HG02759 (cell line): ENCODE results near the gene NAV2.

Experiments
- ATAC-seq: cut with Tn5 transposase; IDR thresholded peaks from one replicate; pipeline ENCODE4 v1.9.1; 2021; ENCODE audit warnings: mild to moderate bottlenecking, moderate library complexity; ENCODE audit not compliant: unreplicated experiment

Gene NAV2

DNA sequence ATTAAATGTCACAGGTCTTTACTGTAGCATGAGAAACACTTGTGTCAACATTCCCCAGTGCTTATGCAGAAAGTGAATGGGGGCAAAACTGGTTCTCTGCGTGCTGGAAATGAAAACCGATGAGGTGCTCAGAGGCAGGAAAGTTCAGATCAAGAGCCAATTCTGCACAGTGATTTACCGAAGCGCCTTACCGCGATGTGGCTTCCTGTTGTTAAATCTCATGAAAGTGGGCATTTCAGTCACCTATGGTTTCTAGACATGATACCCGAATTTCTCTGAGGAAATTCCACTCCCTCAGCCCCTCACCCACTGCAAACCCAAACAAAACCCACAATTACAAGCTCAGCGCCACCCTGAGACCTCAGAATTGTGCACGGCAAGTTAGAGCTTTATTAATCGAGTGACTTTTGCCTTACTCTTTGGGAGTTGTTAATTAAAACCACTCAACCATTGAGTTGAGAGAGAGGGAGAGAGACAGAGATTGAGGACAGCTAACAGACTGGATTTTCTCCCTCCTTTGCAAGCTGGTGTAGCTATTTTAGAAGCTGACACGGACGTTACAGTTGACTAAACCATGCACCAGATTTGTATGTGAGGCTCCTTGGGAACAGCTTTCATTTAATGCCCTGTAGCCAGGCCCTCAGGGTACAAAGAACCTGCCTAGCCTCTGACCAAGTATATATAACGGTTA is 251.2 kb downstream of the NAV2 start:
- ATAC-seq = no peak

DNA sequence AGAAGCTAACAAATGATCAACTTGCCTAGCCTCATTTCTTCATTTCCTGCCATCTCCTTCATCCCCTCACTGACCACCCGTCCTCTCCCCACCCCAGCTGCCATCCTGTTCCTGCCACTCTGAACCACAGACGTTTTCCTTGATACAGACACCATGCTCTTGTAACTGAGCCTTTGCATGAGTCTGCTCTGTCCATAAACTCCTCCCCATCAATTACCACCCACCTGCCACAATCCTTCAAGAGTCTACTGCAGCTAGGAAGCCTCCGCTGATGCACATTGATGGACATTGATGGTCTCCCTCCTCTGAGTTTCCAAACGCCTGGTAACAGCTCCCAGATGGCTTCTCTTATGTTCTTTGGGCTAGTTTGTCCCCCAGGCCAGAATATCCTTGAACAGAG is 253.8 kb downstream of the NAV2 start:
- no peak for ATAC-seq

DNA sequence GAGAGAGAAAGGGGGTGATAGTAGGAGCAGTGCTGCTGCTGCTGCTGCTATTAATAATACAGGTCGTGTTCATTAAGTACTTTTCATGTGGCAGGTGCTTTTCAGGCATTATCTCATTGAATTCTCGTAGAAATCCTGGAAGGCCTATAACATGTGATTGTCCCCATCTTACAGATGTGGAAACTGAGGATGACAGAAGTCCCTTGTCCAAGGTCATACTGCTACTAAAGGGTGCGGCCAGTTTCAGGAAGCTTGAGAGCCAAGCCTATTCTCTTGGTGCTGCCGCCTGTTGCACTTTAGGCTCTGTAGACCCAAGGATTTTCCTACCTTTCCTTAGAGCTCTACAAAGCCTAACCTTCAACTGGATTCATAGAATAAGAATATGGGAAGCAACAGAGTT is 254.3 kb downstream of the NAV2 start:
- ATAC-seq = no peak

GRCh38 chr11:19967787-19968186 is 255.2 kb downstream of the NAV2 start:
- no peak for ATAC-seq

DNA sequence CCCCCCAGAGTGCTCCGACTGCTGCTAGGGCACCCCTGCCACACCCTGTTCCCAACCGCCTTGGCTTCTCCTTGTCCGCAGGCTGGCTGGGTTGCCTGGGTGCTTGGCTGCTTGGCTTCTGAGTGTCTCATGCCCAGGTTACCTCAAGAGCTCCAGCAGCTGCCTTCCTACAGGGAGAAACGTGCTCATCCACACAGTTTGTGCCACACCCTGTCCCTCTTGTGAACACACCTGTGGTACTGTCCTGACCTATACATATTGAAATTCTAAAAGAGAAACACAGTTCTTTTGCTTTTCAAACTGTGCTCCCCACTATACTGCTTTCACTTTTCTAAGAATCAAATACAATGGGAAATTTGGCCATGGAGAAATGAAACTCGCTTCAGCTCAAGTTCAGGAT is 256.2 kb downstream of the NAV2 start:
- no peak for ATAC-seq

GRCh38 chr11:19970944-19971343 is 258.3 kb downstream of the NAV2 start:
- no peak for ATAC-seq

DNA sequence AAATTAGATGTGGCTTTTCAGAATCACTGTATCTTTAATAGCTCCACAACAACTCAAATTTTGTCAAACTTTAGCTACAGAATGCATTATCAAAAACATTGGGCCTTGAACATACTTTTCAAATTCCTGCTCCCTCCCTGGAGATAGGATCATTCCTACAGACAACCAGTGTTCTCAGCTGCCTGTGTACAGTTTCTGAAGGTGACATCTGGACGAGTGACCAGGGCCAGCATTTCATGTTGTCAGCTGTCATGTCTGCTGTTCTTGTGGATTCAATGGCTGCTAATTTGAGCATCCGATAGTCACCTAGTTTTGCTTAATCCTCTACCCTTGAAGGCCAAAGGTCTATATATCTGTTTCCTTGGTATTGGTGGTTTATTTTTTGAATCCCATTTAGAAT is 259.5 kb downstream of the NAV2 start:
- no peak for ATAC-seq

DNA sequence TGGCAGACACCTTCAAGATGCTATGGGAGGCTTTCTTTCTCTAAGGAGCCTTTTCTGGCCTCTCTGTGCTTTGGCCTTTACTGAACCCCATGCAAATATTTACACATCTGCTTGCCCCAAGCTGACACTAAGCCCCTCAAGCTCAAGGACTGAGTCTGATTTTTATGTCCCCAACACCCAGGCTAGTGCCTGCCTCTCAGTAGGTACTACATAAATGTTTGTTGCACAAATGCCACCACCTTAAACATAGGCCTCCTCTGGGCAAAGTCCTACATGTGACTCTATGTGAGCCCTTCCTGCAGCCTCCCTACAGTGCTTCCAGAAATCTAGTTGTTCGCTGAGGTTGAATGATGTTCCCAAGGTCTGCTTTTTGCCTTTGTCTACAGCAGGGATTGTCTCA is 260.0 kb downstream of the NAV2 start:
- no peak for ATAC-seq

- no peak for ATAC-seq
These were observed 260.5 kb downstream of the NAV2 start for GRCh38 chr11:19973136-19973635.

DNA sequence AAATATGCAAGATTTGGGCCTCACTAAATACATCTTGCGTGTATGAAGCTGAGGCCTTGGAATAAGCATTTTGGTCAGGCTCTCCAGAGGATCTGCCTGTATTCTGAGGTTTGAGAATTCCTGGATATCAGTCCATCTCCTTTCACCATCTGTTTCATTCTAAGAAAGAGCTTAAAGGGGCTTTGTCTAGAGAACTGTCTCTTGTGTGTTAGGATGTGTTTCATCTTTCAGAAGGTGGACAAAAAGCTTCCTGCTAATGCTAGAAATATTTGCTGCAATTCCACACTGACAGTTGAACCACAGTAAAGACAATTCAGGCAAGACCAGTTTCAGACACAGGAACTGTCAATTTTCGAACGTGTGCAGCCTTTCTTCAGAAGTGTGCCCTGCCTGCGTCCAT is 262.2 kb downstream of the NAV2 start:
- ATAC-seq = no peak

GRCh38 chr11:19975414-19975990 is 262.9 kb downstream of the NAV2 start:
- no peak for ATAC-seq

DNA sequence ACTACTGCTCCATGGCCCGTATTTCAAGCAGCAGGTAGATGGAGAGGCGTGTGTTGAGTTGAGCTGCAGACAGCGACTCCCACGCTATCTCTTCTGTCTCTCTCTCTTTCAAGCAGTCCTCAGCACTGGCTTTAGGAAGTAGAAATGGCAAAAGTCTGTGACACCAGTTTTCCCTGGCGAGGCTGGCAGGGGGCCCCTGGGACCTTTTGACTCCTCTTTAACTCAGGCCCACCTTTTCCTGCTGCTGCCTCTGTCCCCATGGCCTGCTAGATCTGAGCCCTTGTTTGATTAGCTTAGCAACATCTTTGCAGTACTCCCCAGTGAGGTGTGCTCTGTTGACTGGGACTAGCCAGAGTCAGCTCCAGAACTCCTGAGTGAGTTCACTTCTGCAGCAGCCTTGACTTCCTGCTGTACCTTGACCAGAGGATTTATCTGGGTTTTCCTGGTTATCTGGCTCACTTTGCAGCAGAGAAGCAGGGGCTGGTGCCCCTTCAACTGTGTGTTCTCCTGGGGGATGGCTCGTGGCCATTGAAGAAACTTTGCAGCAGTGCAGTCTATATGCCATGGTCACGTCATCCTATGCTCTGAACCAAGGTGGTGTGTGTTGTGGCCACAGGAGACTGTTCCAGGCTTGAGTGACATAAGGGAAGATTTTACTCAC is 263.8 kb downstream of the NAV2 start:
- ATAC-seq = no peak

DNA sequence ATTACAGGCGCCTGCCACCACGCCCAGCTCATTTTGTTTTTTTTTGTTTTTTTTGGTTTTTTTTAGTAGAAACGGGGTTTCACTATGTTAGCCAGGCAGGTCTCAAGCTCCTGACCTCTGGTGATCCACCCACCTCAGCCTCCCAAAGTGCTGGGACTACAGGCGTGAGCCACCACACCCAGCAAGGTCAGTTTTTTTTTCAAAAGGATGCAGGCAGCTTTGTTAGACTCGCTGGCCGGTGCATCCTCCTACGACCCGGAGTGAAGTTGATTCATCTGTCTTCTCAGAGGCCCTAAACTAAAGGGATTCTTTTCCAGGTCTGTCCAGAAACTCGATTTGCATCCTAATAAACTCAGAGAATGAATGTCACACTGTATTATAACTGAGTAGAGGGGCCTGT is 265.3 kb downstream of the NAV2 start:
- ATAC-seq = no peak

DNA sequence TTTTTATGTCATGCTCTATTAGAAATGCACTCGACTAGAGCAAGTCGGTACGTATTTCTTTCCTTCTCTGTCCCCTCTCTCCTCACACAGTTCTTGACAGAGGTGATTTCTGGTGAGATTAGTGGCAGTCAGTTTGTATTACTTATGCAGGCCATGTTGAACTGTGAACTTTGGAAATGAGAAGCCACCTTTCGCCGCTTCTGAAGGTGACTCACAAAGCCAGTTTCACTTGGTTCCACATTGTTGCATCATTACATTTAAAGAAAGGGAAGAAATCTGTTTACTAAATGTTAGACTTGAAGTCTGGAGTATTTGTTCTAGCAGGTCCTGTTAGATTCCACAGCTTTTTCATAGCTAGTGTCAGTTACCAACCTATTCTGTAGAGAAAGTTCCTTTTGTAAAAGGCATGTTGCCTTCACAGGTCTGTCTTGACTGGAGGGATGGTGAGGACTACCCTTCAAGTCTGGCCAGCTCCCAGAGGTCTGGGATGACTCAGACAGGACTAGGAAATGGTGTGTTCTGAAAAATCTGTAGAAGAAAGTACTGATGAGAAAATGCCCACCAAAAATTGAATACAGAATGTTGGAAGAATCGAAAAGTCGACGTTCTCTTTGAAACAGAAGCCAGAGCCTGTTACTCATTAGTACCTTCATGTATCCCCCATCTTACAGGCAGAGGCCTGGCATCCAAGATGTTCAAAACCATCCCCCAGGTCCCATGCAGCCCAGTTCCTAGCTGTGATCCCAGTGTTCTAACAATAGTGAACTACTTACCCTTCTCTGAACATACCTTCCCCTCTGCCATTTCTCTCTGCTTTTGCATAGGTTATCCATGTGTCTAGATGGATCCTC is 266.3 kb downstream of the NAV2 start:
- peak; percentile 80 for ATAC-seq

- ATAC-seq = peak; percentile 71
These were observed 266.8 kb downstream of the NAV2 start for GRCh38 chr11:19979519-19979845.

GRCh38 chr11:19980388-19980787 is 267.8 kb downstream of the NAV2 start:
- no peak for ATAC-seq

- no peak for ATAC-seq
These were observed 268.5 kb downstream of the NAV2 start for GRCh38 chr11:19980957-19981669.

- no peak for ATAC-seq
These were observed 270.3 kb downstream of the NAV2 start for GRCh38 chr11:19982774-19983495.

DNA sequence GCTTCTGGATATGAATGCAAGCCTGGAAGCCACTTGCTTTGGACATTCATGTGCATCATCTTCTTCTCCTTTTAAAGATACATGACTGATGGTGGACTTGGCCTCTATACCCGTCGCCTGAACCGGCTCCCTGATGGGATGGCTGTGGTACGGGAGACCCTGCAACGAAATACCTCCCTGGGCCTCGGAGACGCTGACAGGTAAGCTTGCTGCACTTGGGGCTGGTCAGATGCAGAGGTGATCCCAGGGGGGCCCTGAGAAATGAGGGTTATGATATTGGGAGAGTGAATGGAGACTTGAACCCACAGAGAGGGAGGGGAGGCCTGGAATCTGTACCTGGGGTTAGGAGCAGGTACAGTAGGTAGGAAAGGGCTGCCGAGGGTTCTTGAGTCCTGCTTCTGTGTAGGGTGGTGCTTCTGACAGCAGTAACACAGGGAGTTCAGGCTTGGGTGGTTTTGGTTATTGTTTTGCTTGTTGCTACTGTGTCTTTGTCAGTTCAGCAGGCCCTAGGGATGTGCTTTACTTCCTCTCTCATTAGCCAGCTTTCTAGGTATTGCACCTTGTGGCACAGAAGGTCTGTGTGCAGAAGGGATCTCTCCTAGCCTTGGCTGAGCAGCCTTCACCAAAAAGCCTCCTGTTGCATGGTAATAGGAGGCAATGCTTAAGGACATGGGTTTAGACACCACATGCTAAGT is 271.6 kb downstream of the NAV2 start:
- no peak for ATAC-seq

DNA sequence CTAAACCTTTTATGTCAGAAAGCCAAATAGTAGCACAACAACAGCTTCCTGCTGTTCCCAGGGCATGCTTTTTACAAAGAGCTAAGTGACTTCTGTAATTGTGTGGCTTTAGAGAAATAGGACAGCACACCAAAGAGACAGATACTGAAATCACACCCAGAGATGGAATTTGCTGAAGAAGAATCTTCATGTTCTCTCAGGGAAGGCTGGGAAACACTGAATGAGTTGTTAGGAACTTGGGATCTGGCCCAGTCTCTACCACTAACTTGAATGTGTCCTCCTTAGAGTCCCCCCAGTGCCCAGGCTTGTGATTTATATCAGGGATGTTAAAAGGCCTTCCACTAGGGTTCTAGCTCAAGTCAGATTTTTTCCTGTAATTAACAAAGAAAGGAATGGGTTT is 272.5 kb downstream of the NAV2 start:
- ATAC-seq = no peak
